GM12878 (cell line): Measurements from ENCODE around the gene OSBPL2. TPM values are rescaled to one million over a fixed set of nuclear protein-coding genes. Genes with fewer than 3 reads are reported as not detected.

ENCODE experiments used
- ATAC-seq: fragments of 200-7000 bp; cut with Tn5 transposase; 3 replicates; pipeline ENCODE4 v1.9.1; 2020; ENCODE audit warnings: mild to moderate bottlenecking, moderate library complexity
- BruUV-seq: library from RNA; stranded (reverse); fragments of 400-500 nt; replicated peaks from 2 replicates; lab custom pipeline; 2021; lab: Mats Ljungman, UMichigan
- CTCF ChIA-PET: fragments of 300-600 bp; sonication (Branson Sonifier 250); formaldehyde crosslinking; extraction: SDS; loops from one replicate; lab custom pipeline; 2021; ENCODE audit warnings: inconsistent platforms; lab: Yijun Ruan, JAX
- POLR2A ChIA-PET: fragments of 350-600 bp; formaldehyde crosslinking; extraction: SDS; loops from one replicate; lab custom pipeline; 2021; ENCODE audit warnings: inconsistent platforms; lab: Charles Lee
- RAD21 ChIA-PET: fragments of 300-600 bp; sonication (Branson Sonifier 250); formaldehyde crosslinking; loops from one replicate; lab custom pipeline; 2023; ENCODE audit warnings: antibody characterized with exemption; ENCODE audit not compliant: unreplicated experiment; lab: Charles Lee
- SMC1A ChIA-PET: fragments of 300-600 bp; sonication (Branson Sonifier 250); formaldehyde crosslinking; loops from one replicate; lab custom pipeline; 2023; ENCODE audit not compliant: unreplicated experiment, uncharacterized antibody; lab: Charles Lee
- DNase-seq: peaks from one replicate; pipeline ENCODE4 v3.0.0-alpha.2; 2011; ENCODE audit warnings: low read depth, low spot score
- FAIRE-seq: peaks from 3 replicates; lab custom pipeline; 2011; peaks lifted over from hg19 to GRCh38; lab: Jason Lieb, UNC
- H2AFZ ChIP-seq: 2 replicates; pipeline ENCODE4 v1.6.0; 2011; ENCODE audit warnings: low read depth, low read length, control low read depth; ENCODE audit not compliant: control insufficient read depth
- H3K27ac ChIP-seq: 2 replicates; pipeline ENCODE4 v1.5.1; 2011; ENCODE audit warnings: control low read depth; ENCODE audit not compliant: control insufficient read depth, insufficient read depth
- H3K27me3 ChIP-seq, 2 experiments: replicated peaks in 1 of 2; 2 replicates each; pipeline versions ENCODE4 v1.6.0 to v1.6.1; 2011; ENCODE audit warnings: low read length in 1 of 2; ENCODE audit not compliant: control insufficient read depth in 2 of 2, insufficient read depth in 2 of 2
- H3K36me3 ChIP-seq, 2 experiments: 2 replicates each; pipeline ENCODE4 v1.5.1; 2011; ENCODE audit warnings: low read length in 1 of 2; ENCODE audit not compliant: control insufficient read depth in 2 of 2, insufficient read depth in 2 of 2
- H3K4me1 ChIP-seq: 2 replicates; pipeline ENCODE4 v1.6.1; 2011; ENCODE audit warnings: mild to moderate bottlenecking, low read length, moderate library complexity, mixed read lengths; ENCODE audit not compliant: control insufficient read depth, insufficient read depth
- H3K4me2 ChIP-seq: 2 replicates; pipeline ENCODE4 v1.6.0; 2011; ENCODE audit warnings: control low read depth; ENCODE audit not compliant: control insufficient read depth, insufficient read depth
- H3K4me3 ChIP-seq: fragments of 200-600 bp; sonication (generic); 2 replicates; pipeline ENCODE4 v1.5.1; 2016
- H3K79me2 ChIP-seq: 2 replicates; pipeline ENCODE4 v1.6.0; 2011; ENCODE audit warnings: low read length; ENCODE audit not compliant: control insufficient read depth, insufficient read depth
- H3K9ac ChIP-seq: 2 replicates; pipeline ENCODE4 v1.8.0; 2011; ENCODE audit warnings: low read length, control low read depth, mixed read lengths; ENCODE audit not compliant: control insufficient read depth, insufficient read depth
- H3K9me3 ChIP-seq: replicated peaks from 3 replicates; pipeline ENCODE4 v1.5.1; 2011; ENCODE audit warnings: mild to moderate bottlenecking, low read length; ENCODE audit not compliant: control insufficient read depth, insufficient read depth
- H4K20me1 ChIP-seq: 2 replicates; pipeline ENCODE4 v1.6.0; 2011; ENCODE audit not compliant: control insufficient read depth, insufficient read depth
- BACH1 ChIP-seq: fragments of 450-650 bp; IDR thresholded peaks from 2 replicates; pipeline ENCODE4 v1.6.1; 2017; ENCODE audit warnings: mild to moderate bottlenecking, borderline replicate concordance
- GATAD2B ChIP-seq: fragments of 450-650 bp; conservative IDR thresholded peaks from 2 replicates; pipeline ENCODE4 v1.6.1; 2017; ENCODE audit warnings: low read depth, mild to moderate bottlenecking, moderate library complexity
- JUNB ChIP-seq: IDR thresholded peaks from 2 replicates; pipeline ENCODE4 v1.6.1; 2016; ENCODE audit warnings: antibody characterized with exemption, mild to moderate bottlenecking
- KAT2A ChIP-seq: conservative IDR thresholded peaks from 2 replicates; pipeline ENCODE4 v1.6.1; 2011; ENCODE audit warnings: low read depth, low read length; ENCODE audit not compliant: control insufficient read depth
- NFIC ChIP-seq: IDR thresholded peaks from 2 replicates; pipeline ENCODE4 v1.6.1; 2012; ENCODE audit warnings: low read depth, mild to moderate bottlenecking, inconsistent platforms, low read length, moderate library complexity
- SIN3A ChIP-seq: IDR thresholded peaks from 2 replicates; pipeline ENCODE4 v1.6.1; 2012; ENCODE audit warnings: low read depth, low read length, improper control_type of control experiment
- ZNF622 ChIP-seq: fragments of 450-650 bp; IDR thresholded peaks from 2 replicates; pipeline ENCODE4 v1.6.1; 2017; ENCODE audit warnings: mild to moderate bottlenecking, inconsistent platforms
- WGBS: methylation state at CpG from one replicate; pipeline ENCODE4 v1.1.6; 2016; ENCODE audit warnings: low lambda C conversion rate; ENCODE audit not compliant: insufficient replicate concordance, insufficient coverage; ENCODE audit errors: missing lambda C conversion rate; 5-methylcytosine and 5-hydroxymethylcytosine counted together
- in situ Hi-C: fragments of 300-500 bp; cut with MboI; formaldehyde crosslinking; loops from 9 replicates; pipeline ENCODE4 v1.14.3; 2018; ENCODE audit warnings: mixed read lengths
- intact Hi-C: fragments of 100-400 bp; cut with micrococcal nuclease; formaldehyde crosslinking; loops from one replicate; pipeline ENCODE4 v1.14.2; 2022; ENCODE audit not compliant: unreplicated experiment
- polyA plus RNA-seq, 11 experiments: library from polyadenylated mRNA; depleted of rRNA in 4 of 11; unstranded in 6 of 11; stranded (reverse) in 5 of 11; fragments of >200 nt; fragmentation: Nextera tagmentation in 4 of 11; fragmentation: Illumina TruSeq in 1 of 11; extraction: Ambion mirVana in 4 of 11; extraction: Trizol in 1 of 11; gene quantifications; 1 replicate in 1 of 11; 2 replicates in 10 of 11; pipeline versions ENCODE4 v1.2.1 to v1.2.3, GENCODE V29; 2011 to 2016; ENCODE audit warnings: inconsistent platforms in 2 of 11, missing spikeins in 2 of 11, low read depth in 1 of 11
- total RNA-seq, 4 experiments: library from RNA; depleted of rRNA in 3 of 4; stranded (reverse); fragments of >200 nt in 3 of 4; fragmentation: Illumina TruSeq in 1 of 4; extraction: Trizol in 1 of 4; gene quantifications; 2 replicates each; pipeline versions ENCODE4 v1.2.1 to v1.2.3, GENCODE V29; 2013 to 2021

The OSBPL2 gene
- total and polyA plus RNA-seq, 10 of the 15 experiments (the other 5 are each of a cell fraction or from before 2014, with no cell fraction given): 2.8 to 22.3 (median 14.7) TPM

GRCh38 chr20:62195736-62196135 is 42.6 kb upstream of the OSBPL2 start:
- H3K79me2 ChIP-seq: no peaks in the 10 kb centered on the region
- no peaks in the 10 kb centered on the region for H3K9me3 ChIP-seq
- BruUV-seq: no TSS peak
- intact Hi-C loops (no loop called here), in situ Hi-C loops (no loop called here)
- no peak overlapping the region for H3K27ac ChIP-seq
- peaks cover 8% of the 10 kb centered on the region for H3K4me1 ChIP-seq
- H3K27me3 ChIP-seq: no peaks in the 10 kb centered on the region
- H4K20me1 ChIP-seq: no peaks in the 10 kb centered on the region
- H3K9ac ChIP-seq: no peak overlapping the region
- H2AFZ ChIP-seq: no peak overlapping the region
- WGBS: over 99% methylated on average over 8 of the region's 10 CpGs
- no peak for TF ChIP-seq ZNF622
- RAD21 ChIA-PET: no interaction called here
- POLR2A ChIA-PET: no interaction called here
- SMC1A ChIA-PET: no interaction called here
- H3K36me3 ChIP-seq: peaks cover 15 to 21% of the 10 kb centered on the region in 2 experiments; a peak in 3 of 4 replicates
- CTCF ChIA-PET: interaction anchor here (0.6 kb wide), 1 partner anchor 95 kb away, joined by 5 read pairs; no protein-coding TSS in a partner anchor
- DNase-seq (no peak), ATAC-seq (no peak), FAIRE-seq (no peak)
- H3K4me3 ChIP-seq: no peak overlapping the region
- H3K4me2 ChIP-seq: no peak overlapping the region

- no peak for TF ChIP-seq NFIC
- no peak for TF ChIP-seq GATAD2B
- TF ChIP-seq JUNB: no peak
- TF ChIP-seq KAT2A: no peak
- TF ChIP-seq BACH1: no peak
- TF ChIP-seq SIN3A: no peak
- TF ChIP-seq, all 136 proteins: peak for 0
- no TSS peak for BruUV-seq
Measured at GRCh38 chr20:62196286-62196685, 42.0 kb upstream of the OSBPL2 start.

More at GRCh38 chr20:62196286-62196685, 42.0 kb upstream of the OSBPL2 start:
- Histone ChIP-seq H2AFZ (no peak overlapping the region), H3K36me3 (peaks cover 16 to 23% of the 10 kb centered on the region in 2 experiments; a peak in 3 of 4 replicates), H4K20me1 (no peaks in the 10 kb centered on the region), H3K4me3 (no peak overlapping the region), H3K27me3 (no peaks in the 10 kb centered on the region), H3K4me1 (peaks cover 13% of the 10 kb centered on the region), H3K9ac (no peak overlapping the region), H3K9me3 (no peaks in the 10 kb centered on the region), H3K27ac (no peak overlapping the region), H3K4me2 (no peak overlapping the region), H3K79me2 (no peaks in the 10 kb centered on the region)
- DNase-seq (no peak), FAIRE-seq (no peak), ATAC-seq (no peak)
- 97% methylated on average over 10 of the region's 10 CpGs for WGBS
- SMC1A ChIA-PET: no interaction called here
- in situ Hi-C loops (no loop called here), intact Hi-C loops (no loop called here)
- RAD21 ChIA-PET: no interaction called here
- CTCF ChIA-PET: interaction anchor here (0.6 kb wide), 1 partner anchor 96 kb away, joined by 5 read pairs; no protein-coding TSS in a partner anchor
- POLR2A ChIA-PET: interaction anchor here (0.6 kb wide), 1 partner anchor 202 kb away, joined by 3 read pairs; no protein-coding TSS in a partner anchor
